ENCODE measurements around the gene RERG. TPM values are rescaled to one million over a fixed set of nuclear protein-coding genes. Genes with fewer than 3 reads are reported as not detected.

RERG gene
- polyA plus RNA-seq, 1 experiment, result not detected

Other genes with a start within 250 kb of the RERG start
- not detected in 2 replicates for gene PDE6H, start 248.4 kb downstream of the RERG start, polyA plus RNA-seq (2011; rRNA removed)
- 0.23 and 0.60 TPM in 2 replicates for gene PTPRO, start 101.1 kb upstream of the RERG start, polyA plus RNA-seq (2011; rRNA removed)